GM12878 (cell line): ENCODE data around the gene DGLUCY.

Experiments
- CHD4 ChIP-seq: fragments of 200-600 bp; sonication (generic); IDR thresholded peaks from 2 replicates; pipeline ENCODE4 v1.6.1; 2016; ENCODE audit warnings: mild to moderate bottlenecking
- CTCF ChIP-seq, 3 experiments: IDR thresholded peaks in 2 of 3; conservative IDR thresholded peaks in 1 of 3; 2 replicates each; pipeline ENCODE4 v1.5.1; 2011; ENCODE audit warnings: low read depth in 3 of 3, low read length in 3 of 3, mild to moderate bottlenecking in 3 of 3, control low read depth in 2 of 3, moderate library complexity in 2 of 3, inconsistent platforms in 1 of 3, mixed read lengths in 1 of 3; ENCODE audit not compliant: control insufficient read depth in 2 of 3, insufficient read depth in 1 of 3; ENCODE audit errors: extremely low read depth in 1 of 3
- EP300 ChIP-seq, 2 experiments: fragments of 150-350 bp in 1 of 2; IDR thresholded peaks; 2 replicates each; pipeline ENCODE4 v1.6.1; 2011 to 2012; ENCODE audit warnings: low read depth in 2 of 2, low read length in 2 of 2, borderline replicate concordance in 1 of 2, improper control_type of control experiment in 1 of 2, inconsistent platforms in 1 of 2; ENCODE audit not compliant: control insufficient read depth in 1 of 2
- EZH2 ChIP-seq: IDR thresholded peaks from 2 replicates; pipeline ENCODE4 v1.6.1; 2012; ENCODE audit warnings: low read depth, mild to moderate bottlenecking, control low read depth, inconsistent platforms, low read length, borderline replicate concordance; ENCODE audit not compliant: control insufficient read depth
- POLR2AphosphoS5 ChIP-seq: IDR thresholded peaks from 2 replicates; pipeline ENCODE4 v1.6.1; 2011; ENCODE audit warnings: mild to moderate bottlenecking, low read length, inconsistent platforms
- RAD21 ChIP-seq: IDR thresholded peaks from 2 replicates; pipeline ENCODE4 v1.6.1; 2011; ENCODE audit warnings: mild to moderate bottlenecking, low read depth, low read length, moderate library complexity; ENCODE audit not compliant: insufficient read depth
- REST ChIP-seq: IDR thresholded peaks from 2 replicates; pipeline ENCODE4 v1.6.1; 2012; ENCODE audit warnings: mild to moderate bottlenecking, low read depth, low read length
- SUZ12 ChIP-seq: fragments of 200-600 bp; sonication (generic); IDR thresholded peaks from one replicate; pipeline ENCODE4 v1.6.1; 2018; ENCODE audit warnings: antibody characterized with exemption, mild to moderate bottlenecking; ENCODE audit not compliant: unreplicated experiment
- TF ChIP-seq, protein P1 (sequence below): fragments of 450-650 bp; IDR thresholded peaks from 2 replicates; pipeline ENCODE4 v1.6.1; 2018; ENCODE audit warnings: borderline replicate concordance, mild to moderate bottlenecking; ENCODE audit not compliant: partially characterized antibody

DNA sequence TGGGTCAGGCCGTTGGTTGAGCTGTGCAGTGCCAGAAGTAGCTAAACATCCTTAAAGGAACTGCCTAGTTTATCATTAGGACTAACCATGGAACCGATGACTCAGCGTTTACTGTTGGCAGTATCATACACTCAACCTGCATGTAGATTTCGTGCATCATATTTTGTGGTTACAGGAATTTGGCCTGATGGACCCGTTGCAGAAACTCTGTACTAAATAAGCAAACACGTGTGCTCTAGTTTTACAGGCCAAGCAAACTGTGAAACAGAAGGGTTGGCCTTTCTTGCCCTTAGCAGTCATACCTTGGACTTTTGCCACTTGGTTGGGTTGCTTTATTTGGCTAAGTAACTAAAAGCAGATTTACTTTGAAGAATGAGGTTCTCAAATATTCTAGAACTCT lies 35.6 kb downstream of the DGLUCY start:
- TF ChIP-seq POLR2AphosphoS5 (no peak), EP300 (IDR thresholded peaks at IDR 0.05; ENCODE audit: borderline replicate concordance in 1 of 2, control insufficient read depth in 1 of 2, low read depth in 2 of 2, low read length in 2 of 2) (no peak), REST (no peak), SUZ12 (no peak), CTCF (IDR thresholded peaks at IDR 0.05 in 2 of 3, conservative IDR thresholded peaks at IDR 0.05 in 1 of 3; ENCODE audit: control insufficient read depth in 2 of 3, extremely low read depth in 1 of 3, insufficient read depth in 1 of 3, low read depth in 3 of 3, low read length in 3 of 3) (no peak), RAD21 (no peak), EZH2 (no peak), CHD4 (no peak)
- TF ChIP-seq, protein P1, sequence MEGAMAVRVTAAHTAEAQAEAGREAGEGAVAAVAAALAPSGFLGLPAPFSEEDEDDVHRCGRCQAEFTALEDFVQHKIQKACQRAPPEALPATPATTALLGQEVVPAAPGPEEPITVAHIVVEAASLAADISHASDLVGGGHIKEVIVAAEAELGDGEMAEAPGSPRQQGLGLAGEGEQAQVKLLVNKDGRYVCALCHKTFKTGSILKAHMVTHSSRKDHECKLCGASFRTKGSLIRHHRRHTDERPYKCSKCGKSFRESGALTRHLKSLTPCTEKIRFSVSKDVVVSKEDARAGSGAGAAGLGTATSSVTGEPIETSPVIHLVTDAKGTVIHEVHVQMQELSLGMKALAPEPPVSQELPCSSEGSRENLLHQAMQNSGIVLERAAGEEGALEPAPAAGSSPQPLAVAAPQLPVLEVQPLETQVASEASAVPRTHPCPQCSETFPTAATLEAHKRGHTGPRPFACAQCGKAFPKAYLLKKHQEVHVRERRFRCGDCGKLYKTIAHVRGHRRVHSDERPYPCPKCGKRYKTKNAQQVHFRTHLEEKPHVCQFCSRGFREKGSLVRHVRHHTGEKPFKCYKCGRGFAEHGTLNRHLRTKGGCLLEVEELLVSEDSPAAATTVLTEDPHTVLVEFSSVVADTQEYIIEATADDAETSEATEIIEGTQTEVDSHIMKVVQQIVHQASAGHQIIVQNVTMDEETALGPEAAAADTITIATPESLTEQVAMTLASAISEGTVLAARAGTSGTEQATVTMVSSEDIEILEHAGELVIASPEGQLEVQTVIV = no peak
